Measurements from ENCODE around the gene TRIM72. TPM values are rescaled to one million over a fixed set of nuclear protein-coding genes. Genes with fewer than 3 reads are reported as not detected.
"Not testable (repeated sequence)": the region's sequence is repeated elsewhere in the genome, so short reads cannot be mapped to it uniquely, and the experiment has no call there.

The TRIM72 gene
- polyA plus RNA-seq, 4 donors: 0.04 to 0.15 (median 0.11) TPM

- no peak for DNase-seq (ENCODE audit: low read depth in 4 of 4, low spot score in 3 of 4)
Observed at GRCh38 chr16:31190818-31191444, 23.0 kb upstream of the TRIM72 start.

DNA sequence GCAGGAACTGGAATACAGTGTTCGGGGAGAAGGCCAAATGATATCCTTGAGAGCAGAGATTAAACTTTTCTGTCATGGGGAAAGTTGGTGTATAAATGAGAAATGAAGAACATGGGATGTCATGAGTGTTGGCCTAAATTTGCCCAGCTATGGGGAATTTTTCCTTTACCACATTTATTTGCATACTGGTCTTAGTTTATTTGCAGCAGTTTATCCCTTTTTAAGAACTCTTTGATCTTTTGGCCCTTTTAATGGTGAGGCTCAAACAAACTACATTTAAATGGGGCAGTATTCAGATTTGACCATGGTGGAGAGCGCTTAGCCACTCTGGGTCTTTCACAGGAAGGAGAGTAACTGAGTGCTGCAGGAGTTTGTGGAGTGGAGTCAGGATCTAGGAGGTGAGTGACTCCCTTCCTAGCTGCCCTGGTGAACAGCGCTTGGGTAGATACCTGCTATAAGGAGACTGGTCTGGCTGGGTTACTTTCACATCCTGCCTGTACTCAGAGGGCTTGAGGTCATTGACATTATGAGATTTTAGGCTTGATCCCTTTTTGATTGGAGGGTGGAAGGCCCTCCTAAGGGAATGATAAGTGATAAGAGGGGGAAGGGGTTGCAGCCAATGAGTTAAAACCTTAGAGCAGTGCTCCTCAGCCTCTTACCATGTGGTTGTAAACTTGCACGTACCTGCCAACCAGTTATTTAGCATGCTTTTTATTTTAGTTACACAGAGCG, 22.1 kb upstream of the TRIM72 start:
- DNase-seq (ENCODE audit: low read depth in 4 of 4, low spot score in 3 of 4): no peak

DNA sequence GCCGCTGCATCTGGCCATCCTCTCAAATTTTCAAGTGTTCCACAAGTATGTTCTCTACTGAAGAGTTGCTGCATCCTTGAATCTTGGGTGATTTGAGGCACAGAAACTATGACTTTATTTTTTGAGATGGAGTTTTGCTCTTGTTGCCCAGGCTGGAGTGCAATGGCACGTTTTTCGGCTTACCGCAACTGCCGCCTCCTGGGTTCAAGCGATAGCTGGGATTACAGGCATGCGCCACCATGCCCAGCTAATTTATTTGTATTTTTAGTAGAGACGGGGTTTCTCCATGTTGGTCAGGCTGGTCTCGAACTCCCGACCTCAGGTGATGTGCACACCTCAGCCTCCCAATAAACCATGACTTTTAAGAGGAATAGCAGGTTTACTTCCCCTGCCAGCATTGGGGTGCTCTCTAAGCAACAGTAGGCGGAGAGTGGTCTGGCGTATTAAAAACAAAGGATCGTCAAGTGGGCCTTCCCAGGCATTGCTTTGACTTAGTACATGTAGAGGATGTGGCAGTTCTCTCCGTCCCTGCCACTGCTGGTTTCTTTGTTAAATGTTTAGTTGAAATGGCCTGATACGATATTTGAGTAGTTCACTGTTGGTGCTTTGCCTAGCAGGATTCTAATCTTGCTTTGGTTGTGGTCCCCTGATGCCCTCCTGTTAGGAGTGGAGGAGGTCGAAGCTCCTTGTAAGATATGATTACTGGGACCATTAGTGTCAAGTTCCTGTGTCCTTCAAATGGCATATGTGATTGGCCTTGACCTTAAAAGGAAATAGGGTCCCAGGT, 20.9 kb upstream of the TRIM72 start:
- DNase-seq (ENCODE audit: low read depth in 4 of 4, low spot score in 3 of 4): no peak

GRCh38 chr16:31193874-31194273, 20.0 kb upstream of the TRIM72 start:
- DNase-seq (ENCODE audit: low read depth in 4 of 4, low spot score in 3 of 4): no peak

DNA sequence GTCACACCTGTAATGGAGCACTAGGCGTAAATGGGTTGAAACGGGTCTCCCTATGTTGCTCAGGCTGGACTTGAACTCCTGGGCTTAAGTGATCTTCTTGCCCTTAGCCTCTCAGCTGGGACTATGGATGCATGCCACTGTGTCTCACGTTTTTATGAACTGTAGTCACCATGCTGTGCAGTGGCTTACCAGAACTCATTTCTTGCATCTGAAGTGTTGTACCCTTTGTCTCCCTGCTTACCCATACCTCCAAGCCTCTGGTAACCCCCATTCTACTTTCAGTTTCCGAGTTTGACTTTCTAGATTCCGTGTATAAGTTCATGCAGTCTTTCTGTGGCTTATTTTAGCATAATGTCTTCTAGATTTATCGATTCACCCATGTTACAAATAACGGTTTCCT, 19.0 kb upstream of the TRIM72 start:
- DNase-seq (ENCODE audit: low read depth in 4 of 4, low spot score in 3 of 4): no peak

DNA sequence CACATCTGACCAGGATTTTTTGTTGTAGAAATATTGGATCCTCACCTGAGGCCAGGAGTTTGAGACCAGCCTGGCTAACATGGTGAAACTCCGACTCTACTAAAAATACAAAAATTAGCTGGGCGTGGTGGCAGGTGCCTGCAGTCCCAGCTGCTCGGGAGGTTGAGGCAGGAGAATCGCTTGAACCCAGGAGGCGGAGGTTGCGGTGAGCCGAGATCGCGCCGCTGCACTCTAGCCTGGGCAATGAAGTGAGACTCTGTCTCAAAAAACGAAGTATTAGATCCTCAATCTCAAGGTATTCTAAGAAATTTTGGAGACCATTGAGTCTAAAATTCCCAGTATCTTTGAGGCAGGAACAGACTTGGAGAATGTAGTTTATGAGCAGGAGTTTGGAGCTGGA, 18.1 kb upstream of the TRIM72 start:
- DNase-seq (ENCODE audit: low read depth in 4 of 4, low spot score in 3 of 4): not testable (repeated sequence)

- no peak for DNase-seq (ENCODE audit: low read depth in 4 of 4, low spot score in 3 of 4)
Observed at GRCh38 chr16:31196324-31197088, 17.4 kb upstream of the TRIM72 start.

GRCh38 chr16:31198207-31198882, 15.6 kb upstream of the TRIM72 start:
- no peak for DNase-seq (ENCODE audit: low read depth in 4 of 4, low spot score in 3 of 4)

DNA sequence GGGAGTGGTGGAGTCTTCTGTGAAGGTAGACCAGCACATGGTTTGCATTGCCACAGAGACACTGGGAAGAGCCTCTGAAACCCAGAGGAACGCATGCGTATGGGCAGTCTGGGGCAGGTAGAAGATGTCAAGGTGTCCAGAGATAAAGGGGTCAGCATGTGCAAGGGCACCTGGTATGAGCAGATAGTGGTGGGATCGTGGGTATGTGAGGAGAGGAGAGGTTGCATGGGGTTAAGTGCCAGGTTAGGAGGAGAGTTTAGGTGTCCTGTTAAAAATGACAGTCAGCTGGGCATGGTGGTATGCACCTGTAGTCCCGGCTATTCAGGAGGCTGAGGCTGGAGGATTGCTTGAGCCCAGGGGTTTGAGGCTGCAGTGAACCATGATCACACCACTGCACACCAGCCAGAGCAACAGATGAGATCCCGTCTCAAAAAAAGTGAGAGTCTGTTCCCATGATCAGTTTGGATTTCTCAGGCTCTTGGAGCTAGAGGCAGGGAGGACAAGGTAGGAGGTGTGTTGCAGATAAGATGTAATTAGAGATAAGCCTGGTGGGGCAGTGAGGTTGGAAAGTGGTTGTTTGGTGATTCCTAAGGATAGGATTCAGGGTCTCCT, 14.4 kb upstream of the TRIM72 start:
- no peak for DNase-seq (ENCODE audit: low read depth in 4 of 4, low spot score in 3 of 4)

- not testable (repeated sequence) for DNase-seq (ENCODE audit: low read depth in 4 of 4, low spot score in 3 of 4)
Observed at GRCh38 chr16:31200111-31200510, 13.8 kb upstream of the TRIM72 start.

- DNase-seq (ENCODE audit: low read depth in 4 of 4, low spot score in 3 of 4): no peak
Observed at GRCh38 chr16:31200821-31201568, 12.9 kb upstream of the TRIM72 start.

DNA sequence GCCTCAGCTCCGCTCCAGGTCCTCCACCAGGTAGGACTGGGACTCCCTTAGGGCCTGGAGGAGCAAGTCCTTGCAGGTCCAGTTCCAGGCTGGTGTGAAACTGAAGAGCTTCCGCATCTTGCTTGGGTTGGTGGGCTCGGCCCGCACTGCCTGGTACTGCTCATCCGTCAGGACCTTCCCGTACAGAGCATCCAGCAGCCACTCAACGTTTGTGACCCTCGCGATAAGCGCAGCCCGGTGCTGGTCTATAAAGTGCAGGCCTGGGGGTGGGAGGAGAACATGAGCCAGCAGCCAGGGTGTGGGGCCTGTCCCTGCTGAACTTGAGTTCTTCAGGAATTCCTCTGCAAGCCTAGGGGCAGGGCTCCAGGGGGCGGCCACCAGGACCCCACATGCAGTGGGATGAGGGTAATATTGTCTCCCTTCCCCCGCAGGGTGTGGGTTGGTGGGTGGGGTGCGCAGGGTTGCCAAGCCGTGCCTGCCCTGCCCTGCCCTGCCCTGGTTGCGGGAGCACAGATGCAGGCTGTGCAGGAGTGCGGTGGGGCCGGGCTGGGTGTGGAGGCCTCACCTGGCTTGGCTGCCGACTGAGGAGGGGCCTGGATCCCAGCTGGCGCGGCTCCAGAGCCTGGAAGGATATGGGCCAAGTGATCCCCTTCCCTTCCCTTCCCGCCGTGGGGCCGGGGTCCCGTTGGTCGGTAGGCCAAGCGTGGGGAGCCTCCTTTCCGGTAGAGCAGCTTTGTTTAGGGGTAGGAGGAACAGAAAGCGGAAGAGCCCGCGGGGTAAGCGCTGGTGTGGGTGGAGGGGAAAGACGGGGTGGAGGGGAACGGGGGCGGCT, 12.1 kb upstream of the TRIM72 start:
- DNase-seq (ENCODE audit: low read depth in 4 of 4, low spot score in 3 of 4): no peak

GRCh38 chr16:31202414-31203375, 11.2 kb upstream of the TRIM72 start, which contains the start of gene PYCARD:
Gene PYCARD, minus strand, starts transcription at chr16:31202760. Its CDS starts 70 bp downstream, at chr16:31202690.
- DNase-seq (ENCODE audit: low read depth in 4 of 4, low spot score in 3 of 4): no peak

- no peak for DNase-seq (ENCODE audit: low read depth in 4 of 4, low spot score in 3 of 4)
Observed at GRCh38 chr16:31204871-31205666, 8.8 kb upstream of the TRIM72 start.

DNA sequence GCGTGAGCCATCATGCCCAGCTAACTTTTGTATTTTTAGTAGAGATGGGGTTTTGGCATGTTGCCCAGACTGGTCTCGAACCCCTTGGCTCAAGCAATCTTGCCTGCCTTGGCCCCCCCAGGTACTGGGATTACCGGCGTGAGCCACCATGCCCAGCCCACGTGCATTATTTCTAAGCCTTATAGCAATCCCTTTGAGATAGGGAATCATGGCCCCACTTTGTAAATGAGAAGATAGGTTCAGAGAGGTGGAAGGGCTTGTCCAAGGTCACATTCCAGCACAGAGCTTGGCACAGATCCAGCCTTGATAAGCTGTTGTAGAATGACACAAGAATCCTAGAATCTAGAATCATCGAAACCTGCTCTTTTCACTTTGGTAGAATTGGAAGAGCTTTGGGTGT, 7.1 kb upstream of the TRIM72 start:
- no peak for DNase-seq (ENCODE audit: low read depth in 4 of 4, low spot score in 3 of 4)

DNA sequence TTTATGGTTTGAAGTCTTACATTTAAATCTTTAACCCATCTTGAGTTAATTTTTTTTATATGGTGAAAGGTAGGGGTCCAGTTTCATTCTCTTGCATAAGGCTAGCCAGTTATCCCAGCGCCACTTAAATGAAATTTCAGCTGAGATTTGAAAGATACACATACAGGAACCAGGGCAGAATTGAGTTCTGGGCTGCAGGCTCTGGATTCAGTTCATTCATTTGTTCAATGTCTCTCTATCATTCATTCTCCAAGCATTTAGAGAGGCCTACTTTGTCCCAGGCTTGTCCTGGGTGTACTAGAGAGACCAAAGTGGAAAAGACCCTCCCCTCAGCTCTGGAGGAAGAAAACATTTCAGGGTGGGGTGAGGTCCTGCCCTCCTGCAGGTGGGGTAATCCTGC, 577 bp upstream of the TRIM72 start:
- DNase-seq (ENCODE audit: low read depth in 4 of 4, low spot score in 3 of 4): no peak
